Measurements from ENCODE around the gene SYCE3.
"Not testable (repeated sequence)": the region's sequence is repeated elsewhere in the genome, so short reads cannot be mapped to it uniquely, and the experiment has no call there.

SYCE3 gene, protein sequence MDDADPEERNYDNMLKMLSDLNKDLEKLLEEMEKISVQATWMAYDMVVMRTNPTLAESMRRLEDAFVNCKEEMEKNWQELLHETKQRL

DNA sequence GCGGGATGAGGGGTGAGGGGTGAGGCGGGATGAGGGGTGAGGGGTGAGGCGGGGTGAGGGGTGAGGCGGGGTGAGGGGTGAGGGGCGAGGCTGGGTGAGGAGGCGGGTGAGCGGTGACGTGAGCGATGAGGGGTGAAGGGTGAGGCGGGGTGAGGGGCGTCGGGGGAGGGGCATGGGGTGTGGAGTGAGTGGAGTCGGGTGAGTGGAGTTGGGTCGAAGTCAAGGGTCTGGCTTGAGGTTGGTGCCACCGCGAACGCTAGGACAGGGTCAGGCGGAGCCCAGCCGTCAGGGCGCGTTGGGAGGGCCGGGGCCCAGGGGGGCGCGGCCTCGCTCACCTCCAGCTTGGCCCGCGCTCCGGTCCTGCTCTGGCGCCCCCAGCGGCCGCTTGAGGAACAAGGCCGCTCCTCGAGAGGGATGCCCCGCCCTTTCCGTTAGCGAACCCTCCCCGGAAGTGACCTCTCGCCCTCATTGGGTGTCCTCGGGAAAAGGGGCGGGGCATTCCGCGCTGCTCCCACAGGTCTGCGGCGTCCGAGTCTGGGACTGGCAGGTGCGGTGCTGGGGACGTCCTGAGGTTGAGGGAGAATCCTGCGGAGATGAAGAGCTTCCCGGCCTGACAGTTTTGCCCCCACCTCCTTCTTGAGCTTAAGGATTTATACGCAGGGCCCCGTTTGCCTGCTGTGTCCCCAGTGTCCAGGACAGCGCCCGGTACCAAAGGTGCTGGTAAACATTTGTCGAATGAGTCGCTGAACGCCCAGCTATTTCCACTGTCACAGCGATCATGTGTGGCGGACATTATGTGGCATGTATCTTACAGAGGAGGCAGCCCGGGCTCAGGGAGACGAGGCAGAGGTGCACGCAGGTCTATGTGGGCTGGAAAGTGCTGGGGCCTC lies at the start of gene SYCE3:
SYCE3 (minus strand) TSS at position 397 of the 890 bp plus-strand sequence. CDS start 6,514 bp downstream, outside the sequence.
- DNase-seq (ENCODE audit: extremely low read depth in 1 of 2, low read depth in 1 of 2): peak; percentile 95 to 96

DNA sequence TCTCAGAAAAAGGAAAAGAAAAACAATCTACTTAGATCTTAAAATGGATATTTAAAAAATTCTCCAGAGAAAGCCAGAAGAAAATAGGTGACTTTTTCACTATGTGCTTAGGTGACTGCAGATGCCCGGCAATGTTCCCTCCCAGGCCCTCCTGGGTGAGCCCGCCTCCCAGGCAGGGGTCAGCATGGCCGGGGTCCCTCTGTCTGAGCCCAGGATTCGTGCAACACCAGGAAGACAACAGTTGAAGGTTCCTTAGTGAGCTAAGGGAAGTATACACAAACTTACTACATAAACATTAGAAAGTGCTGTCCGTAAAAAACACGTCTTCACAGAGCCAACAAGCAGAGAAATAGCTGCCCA lies 49.4 kb upstream of the SYCE3 start:
- DNase-seq (ENCODE audit: extremely low read depth in 1 of 2, low read depth in 1 of 2): no peak

DNA sequence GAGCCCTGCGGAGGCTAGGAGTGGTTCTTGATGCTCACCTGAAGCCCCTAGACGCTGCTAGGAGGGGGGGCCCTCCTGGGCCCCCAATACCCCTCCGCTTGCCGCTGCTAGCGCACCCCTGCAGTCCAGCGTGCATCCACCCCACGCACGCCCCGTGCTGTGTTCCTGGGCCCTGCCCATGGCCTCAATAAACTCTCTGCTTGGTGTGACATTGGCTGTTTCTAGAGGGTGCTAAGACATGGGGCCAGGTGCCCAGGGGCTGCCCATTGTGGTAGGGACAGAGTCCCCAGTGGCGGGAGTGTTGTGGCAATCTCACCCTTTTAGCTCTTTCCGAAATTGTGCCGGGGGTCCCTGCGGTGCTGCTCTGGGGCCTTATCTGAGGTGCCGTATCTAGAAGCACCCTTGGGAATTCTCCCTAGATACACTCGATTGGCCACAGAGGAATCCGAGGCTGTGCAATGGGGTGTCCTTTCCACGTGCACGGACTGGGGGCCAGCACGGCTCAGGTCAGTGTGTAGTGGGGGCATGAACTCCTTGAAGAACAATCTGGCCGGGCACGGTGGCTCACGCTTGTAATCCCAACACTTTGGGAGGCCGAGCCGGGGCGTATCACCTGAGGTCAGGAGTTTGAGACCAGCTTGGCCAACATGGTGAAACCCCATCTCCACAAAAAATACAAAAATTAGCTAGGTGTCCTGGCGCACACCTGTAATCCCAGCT lies 48.8 kb upstream of the SYCE3 start:
- no peak for DNase-seq (ENCODE audit: extremely low read depth in 1 of 2, low read depth in 1 of 2)

DNA sequence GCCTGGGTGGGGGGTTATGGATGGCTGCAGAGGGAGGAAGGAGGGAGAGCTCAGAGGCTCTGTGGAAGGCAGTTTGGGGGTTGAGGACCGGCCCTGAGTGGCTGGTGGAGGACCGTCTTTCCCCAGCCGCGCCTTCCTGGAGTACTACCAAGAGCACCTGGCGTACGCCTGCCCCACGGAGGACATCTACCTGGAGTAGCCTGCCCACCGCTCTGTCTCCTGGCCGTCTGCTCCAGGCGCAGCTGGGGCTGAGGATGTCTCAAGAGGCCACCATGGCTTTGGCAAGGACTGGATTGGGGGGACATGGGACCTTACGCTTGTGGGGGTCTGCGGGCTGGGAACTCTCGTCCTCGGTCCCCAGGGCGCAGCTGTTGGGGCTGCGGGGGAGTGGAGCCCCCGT lies 47.9 kb upstream of the SYCE3 start:
- no peak for DNase-seq (ENCODE audit: extremely low read depth in 1 of 2, low read depth in 1 of 2)

DNA sequence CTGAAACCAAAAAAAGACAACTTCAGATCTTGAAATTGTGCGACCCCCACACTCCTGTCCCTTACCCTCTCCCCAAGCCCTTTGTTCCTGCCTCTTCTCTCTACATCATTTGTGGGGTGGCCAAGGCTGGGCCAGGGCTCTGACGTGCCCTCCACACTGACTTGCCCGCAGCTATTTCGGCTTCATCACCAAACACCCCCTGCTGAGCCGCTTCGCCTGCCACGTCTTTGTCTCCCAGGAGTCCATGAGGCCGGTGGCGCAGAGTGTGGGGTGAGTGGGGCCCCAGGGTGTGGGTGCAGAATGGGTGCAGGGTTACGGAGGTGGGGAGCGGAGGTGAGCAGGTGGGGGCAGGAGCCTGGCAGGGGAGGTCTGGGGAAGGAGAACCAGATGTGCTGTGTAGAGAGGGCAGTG lies 47.3 kb upstream of the SYCE3 start:
- DNase-seq (ENCODE audit: extremely low read depth in 1 of 2, low read depth in 1 of 2): no peak

DNA sequence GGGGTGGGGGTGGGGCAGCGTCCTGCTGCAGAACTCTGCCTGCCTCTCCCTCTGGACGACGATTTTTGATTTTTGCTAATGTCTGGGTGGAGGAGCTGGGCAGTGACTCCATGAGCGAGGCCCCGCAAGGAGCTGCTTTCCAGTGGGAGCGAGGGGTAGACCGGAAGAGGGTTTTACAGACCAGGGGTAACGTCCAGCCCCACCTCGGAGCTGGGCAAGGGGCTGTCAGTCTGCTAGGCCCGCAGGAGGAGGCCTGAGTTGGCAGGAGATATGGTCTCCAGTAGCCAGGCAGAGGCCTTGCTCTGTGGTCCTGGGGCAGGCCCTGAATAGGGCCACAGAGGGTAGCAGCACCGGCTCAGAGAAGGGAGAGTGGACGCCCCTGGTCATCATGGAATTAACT lies 46.9 kb upstream of the SYCE3 start:
- no peak for DNase-seq (ENCODE audit: extremely low read depth in 1 of 2, low read depth in 1 of 2)

DNA sequence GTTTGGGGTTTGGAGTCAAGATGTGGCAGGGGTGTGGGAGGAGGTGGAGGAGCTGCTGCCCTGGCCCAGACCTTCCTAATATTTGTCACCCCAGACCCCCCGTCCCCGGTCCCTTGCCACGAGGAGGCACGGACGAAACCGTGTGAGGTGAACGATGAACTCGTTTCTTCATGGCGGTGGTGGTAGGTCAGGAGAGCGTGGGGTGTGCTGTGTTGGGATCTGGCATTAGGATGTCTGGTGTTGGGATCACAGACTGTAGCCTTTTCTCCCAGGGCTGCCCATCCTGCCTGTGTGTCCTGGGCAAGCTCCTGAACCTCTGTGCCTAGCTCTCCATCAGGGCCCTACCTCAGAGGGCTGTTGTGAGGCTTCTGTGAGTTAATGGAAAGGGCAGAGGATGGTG lies 46.3 kb upstream of the SYCE3 start:
- no peak for DNase-seq (ENCODE audit: extremely low read depth in 1 of 2, low read depth in 1 of 2)

DNA sequence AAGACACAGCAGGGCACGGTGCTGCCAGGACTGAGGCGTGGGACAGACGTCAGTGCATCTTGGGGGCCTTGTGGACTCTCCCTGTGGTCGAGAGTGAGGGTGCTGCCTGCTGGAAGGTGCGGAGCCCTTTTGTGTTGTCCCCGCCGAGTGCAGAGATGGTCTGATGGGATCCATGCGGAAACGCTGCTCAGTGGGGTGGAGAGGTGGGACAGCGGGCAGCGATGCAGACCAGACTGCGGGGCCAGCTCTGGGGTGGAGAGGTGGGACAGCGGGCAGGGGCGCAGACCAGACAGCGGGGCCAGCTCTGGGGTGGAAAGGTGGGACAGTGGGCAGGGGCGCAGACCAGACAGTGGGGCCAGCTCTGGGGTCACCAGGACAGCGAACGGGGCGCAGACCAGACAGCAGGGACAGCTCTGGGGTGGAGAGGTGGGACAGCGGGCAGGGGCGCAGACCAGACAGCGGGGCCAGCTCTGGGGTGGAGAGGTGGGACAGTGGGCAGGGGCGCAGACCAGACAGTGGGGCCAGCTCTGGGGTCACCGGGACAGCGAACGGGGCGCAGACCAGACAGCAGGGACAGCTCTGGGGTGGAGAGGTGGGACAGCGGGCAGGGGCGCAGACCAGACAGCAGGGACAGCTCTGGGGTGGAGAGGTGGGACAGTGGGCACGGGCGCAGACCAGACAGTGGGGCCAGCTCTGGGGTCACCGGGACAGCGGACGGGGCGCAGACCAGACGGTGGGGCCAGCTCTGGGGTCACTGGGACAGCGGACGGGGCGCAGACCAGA lies 45.5 kb upstream of the SYCE3 start:
- DNase-seq (ENCODE audit: extremely low read depth in 1 of 2, low read depth in 1 of 2): not testable (repeated sequence)

DNA sequence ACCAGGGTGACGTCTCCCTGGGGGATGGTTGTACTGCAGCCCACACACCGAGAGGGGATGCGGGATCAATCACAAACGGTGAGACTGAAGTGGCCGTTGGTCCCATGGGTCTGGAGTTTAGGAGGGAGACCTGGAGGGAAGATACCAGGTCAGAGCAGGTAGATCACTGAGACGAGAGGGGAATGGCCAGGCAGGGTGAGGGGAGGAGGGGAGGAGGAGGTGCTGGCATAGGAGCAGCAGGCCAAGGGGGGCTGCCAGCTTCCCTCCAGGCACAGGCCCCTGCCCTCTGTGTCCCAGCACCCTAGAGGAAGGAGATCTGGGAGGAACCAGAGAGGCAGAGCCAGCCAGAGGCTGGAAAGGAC lies 44.9 kb upstream of the SYCE3 start:
- no peak for DNase-seq (ENCODE audit: extremely low read depth in 1 of 2, low read depth in 1 of 2)

DNA sequence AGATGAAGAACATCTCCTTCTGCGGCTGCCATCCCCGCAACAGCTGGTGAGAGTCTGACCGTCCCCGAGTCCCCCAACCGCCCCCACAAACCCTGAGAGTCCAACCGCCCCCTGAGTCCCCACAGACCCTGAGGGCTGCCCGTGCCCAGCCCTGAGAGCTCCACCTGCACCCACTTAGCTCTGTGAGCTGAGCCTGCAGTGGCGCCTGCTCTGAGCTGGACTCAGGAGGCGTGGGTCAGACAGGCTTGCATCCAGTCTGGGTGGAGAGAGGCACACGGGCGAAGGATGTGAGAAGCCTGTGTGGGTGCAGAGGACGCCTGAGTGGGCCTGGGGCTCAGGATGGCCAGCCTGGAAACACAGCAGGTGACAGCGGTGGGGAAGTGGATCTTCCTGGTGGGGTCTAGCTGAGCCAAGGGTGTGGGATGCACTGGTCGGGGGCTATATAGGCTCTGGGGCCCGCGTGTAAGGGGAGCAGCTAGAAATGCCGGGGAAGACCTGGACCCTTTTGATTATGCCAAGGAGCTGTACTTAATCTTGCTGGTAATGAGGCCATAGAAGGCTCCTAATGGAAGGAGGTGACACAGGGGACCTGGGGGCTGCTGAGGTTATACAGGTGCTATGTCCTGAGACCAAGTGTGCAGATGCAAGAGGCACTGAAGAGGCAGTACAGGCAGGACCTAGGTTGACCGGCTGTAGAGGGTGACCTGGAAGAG lies 44.4 kb upstream of the SYCE3 start:
- DNase-seq (ENCODE audit: extremely low read depth in 1 of 2, low read depth in 1 of 2): no peak

DNA sequence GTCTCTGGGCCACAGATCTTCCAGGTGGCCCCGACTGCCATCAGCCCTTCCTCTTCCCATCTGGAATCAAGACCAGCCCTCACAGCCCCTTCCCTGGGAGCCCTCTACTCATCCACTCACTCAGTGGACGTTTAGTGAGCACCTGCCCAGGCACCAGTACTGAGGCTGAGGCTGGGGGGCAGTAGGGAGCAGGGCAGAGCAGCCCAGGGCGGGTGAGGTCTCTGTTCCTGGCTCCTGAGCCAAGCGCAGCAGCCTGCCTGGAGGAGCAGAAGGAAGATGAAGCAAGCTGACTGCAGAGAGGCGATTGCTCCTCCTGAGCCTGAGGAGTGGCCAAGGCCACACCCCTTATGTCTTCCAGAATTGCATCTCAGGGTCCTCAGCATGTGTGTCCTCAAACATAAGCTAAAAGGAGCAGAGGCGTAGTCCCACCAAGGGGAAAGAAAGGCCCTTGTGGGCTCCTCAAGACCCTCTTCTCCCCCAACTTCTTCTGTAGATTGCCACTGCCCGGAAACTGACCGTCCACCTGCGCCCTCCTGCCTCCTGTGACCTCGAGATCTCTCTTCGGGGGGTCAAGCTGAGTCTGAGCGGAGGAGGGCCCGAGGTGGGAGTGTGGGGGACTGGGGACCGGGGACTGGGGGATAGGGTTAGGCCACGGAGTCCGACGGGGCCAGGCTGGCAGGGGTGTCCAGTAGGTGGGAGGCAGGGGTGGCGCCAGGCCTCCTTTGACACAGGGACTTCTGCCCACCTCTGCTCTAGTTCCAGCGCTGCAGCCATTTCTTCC lies 43.6 kb upstream of the SYCE3 start:
- no peak for DNase-seq (ENCODE audit: extremely low read depth in 1 of 2, low read depth in 1 of 2)

DNA sequence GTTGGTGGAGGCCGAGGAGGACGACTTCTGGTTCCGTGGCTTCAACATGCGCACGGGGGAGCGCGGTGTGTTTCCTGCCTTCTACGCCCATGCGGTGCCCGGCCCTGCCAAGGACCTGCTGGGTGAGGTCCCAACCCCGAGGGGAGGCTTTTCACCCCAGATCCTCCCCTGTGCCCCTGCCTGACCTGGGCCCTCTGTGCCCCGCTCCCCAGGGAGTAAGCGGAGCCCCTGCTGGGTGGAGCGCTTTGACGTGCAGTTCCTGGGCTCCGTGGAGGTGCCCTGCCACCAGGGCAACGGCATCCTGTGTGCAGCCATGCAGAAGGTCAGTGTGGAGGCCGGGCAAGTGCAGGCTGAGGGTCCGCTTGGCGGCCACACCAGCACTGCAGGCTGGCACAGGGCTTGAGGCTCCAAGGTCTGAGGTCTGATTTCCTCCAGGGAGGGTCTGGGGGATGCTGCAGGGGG lies 42.9 kb upstream of the SYCE3 start:
- DNase-seq (ENCODE audit: extremely low read depth in 1 of 2, low read depth in 1 of 2): no peak

DNA sequence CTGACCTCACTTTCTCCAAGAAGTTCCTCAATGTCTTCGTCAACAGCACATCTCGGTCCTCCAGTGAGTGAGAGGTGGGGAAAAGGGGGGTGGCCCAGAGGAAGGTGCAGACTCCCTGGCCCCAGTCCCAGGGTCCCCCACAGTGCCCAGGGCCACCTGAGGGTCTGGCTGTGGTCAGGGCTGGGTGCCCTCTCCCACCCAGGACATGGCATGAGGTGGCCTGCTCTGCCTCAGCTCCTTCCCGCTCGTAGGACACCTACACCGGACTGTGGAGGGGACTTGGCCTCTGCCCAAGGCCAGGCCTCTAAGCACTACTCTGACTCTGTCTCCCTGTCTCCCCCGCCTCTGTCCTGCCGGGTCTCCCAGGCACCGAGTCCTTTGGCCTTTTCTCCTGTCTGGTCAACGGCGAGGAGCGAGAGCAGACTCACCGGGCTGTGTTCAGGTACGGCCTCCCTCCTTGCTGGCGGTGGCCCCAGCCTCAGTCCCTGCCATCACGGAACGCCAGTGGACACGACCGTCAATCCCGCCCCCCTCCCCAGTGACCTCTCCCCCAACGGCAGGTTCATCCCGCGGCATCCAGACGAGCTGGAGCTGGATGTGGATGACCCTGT lies 42.4 kb upstream of the SYCE3 start:
- no peak for DNase-seq (ENCODE audit: extremely low read depth in 1 of 2, low read depth in 1 of 2)

DNA sequence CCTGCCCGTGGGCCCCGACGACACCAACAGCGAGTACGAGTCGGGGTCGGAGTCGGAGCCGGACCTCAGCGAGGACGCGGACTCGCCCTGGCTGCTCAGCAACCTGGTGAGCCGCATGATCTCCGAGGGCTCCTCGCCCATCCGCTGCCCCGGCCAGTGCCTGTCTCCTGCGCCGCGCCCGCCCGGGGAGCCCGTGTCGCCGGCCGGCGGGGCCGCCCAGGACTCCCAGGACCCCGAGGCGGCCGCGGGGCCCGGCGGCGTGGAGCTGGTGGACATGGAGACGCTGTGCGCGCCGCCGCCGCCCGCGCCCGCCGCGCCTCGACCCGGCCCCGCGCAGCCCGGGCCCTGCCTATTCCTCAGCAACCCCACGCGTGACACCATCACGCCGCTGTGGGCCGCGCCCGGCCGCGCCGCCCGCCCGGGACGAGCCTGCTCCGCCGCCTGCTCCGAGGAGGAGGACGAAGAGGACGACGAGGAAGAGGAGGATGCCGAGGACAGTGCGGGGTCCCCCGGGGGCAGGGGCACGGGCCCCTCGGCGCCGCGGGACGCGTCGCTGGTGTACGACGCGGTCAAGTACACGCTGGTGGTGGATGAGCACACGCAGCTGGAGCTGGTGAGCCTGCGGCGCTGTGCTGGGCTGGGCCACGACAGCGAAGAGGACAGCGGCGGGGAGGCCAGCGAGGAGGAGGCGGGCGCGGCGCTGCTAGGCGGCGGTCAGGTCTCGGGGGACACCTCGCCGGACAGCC lies 41.7 kb upstream of the SYCE3 start:
- no peak for DNase-seq (ENCODE audit: extremely low read depth in 1 of 2, low read depth in 1 of 2)

DNA sequence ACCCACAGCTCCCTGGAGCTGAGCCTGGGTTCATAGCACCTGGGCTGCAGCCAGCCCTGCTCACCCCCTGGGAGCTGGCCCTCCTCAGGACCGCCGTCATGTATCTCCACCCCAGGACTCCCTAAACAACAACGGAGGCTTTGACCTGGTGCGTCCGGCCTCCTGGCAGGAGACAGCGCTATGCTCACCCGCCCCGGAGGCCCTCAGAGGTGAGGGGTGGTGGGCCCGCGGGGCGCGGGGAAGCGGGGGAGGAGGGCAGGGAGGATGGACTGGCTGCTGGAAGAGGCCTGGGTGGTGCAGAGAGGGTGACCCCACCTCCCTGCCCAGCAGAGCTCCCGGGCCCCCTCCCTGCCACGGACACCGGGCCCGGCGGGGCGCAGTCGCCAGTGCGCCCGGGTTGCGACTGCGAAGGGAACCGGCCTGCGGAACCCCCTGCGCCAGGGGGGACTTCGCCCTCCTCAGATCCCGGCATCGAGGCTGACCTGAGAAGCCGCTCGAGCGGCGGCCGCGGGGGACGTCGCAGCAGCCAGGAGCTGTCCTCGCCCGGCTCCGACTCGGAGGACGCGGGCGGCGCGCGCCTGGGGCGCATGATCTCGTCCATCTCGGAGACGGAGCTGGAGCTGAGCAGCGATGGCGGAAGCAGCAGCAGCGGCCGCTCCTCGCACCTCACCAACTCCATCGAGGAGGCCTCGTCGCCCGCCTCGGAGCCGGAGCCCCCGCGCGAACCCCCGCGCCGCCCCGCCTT lies 41.0 kb upstream of the SYCE3 start:
- DNase-seq (ENCODE audit: extremely low read depth in 1 of 2, low read depth in 1 of 2): no peak

DNA sequence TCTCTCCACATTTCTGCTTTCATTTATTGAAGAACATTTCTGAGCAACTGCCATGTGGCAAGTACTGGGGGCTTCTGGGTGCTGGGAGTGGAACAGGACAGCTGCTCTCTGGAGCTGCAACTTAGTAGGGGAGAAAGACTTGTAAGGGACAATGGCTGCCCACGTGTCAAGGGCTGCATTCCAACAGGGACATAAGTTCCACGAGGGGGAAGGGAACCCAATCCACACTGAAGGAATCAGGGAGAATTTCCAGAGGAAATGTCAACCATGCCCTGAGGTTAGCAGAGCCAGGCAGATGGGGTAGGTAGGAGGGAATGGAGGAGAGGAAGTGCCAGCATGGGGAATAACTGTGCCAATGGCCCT lies 39.6 kb upstream of the SYCE3 start:
- DNase-seq (ENCODE audit: extremely low read depth in 1 of 2, low read depth in 1 of 2): no peak

DNA sequence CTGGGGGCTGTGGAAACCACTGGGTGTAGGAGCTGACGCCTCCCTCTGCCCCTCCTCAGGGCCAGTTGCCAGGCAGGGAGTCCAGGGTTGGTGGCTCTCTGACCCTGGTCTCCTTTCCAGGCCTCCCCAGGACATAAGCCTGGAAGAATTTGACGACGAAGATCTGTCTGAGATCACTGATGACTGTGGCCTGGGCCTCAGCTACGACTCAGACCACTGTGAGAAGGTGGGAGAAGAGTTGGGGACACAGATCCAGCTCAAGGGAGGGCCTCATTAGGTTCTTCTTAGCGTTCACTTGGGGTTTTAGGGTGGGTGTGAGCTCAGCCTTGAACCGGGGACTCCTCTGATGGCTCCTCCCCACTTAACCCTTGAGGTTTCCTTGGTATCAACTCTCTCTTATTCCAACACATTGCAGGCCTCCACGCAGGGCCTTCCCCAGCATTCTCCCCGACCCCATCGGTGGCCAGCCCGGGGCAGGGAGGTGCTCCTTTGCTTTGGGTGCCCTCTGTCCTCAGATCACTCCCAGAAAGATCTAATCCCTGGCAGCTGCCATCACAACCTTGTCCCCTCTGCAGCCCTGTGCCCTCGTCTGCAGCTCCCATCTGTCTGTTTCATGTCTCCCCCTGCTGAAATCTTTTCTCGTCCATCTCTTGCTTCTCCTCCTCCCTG lies 39.1 kb upstream of the SYCE3 start:
- no peak for DNase-seq (ENCODE audit: extremely low read depth in 1 of 2, low read depth in 1 of 2)

Data from stimulated activated CD8-positive, alpha-beta memory T cell treated with anti-CD3 and anti-CD28 coated beads, Interleukin-7, amount 100 ng/mL, for 48 hours (primary cell).